ENCODE measurements around the gene ZKSCAN5.

DNA sequence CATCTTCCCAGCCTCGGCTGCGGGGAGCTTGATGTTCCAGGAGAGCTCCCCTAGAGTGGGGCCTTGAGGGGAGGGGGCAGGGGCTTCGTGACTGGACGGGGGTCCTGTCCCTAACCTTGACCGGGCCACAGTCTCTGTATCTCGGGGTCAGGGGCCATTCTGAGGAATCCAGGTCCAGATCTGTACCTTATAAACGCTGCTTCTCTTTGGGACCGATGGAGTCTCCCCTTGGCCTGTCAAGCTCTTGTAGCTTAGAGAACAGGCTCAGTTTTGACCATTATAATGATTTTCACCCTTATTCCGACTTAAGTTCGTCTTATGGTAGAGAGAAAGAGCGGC is 831 bp downstream of the ZKSCAN5 start:
- TF ChIP-seq CTCF (conservative IDR thresholded peaks at IDR 0.05; ENCODE audit: low read depth, low read length) = no peak
- no peak for TF ChIP-seq EZH2 (IDR thresholded peaks at IDR 0.05; ENCODE audit: borderline replicate concordance, low read depth, low read length, poor library complexity, severe bottlenecking)

Data from A673 (cell line).